NCI-H510A (cell line): Measurements from ENCODE around the gene EXOC5.

ENCODE experiments used
- DNase-seq: peaks from one replicate; lab custom pipeline; 2025; lab: John Stamatoyannopoulos, UW

EXOC5 gene, protein sequence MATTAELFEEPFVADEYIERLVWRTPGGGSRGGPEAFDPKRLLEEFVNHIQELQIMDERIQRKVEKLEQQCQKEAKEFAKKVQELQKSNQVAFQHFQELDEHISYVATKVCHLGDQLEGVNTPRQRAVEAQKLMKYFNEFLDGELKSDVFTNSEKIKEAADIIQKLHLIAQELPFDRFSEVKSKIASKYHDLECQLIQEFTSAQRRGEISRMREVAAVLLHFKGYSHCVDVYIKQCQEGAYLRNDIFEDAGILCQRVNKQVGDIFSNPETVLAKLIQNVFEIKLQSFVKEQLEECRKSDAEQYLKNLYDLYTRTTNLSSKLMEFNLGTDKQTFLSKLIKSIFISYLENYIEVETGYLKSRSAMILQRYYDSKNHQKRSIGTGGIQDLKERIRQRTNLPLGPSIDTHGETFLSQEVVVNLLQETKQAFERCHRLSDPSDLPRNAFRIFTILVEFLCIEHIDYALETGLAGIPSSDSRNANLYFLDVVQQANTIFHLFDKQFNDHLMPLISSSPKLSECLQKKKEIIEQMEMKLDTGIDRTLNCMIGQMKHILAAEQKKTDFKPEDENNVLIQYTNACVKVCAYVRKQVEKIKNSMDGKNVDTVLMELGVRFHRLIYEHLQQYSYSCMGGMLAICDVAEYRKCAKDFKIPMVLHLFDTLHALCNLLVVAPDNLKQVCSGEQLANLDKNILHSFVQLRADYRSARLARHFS

DNA sequence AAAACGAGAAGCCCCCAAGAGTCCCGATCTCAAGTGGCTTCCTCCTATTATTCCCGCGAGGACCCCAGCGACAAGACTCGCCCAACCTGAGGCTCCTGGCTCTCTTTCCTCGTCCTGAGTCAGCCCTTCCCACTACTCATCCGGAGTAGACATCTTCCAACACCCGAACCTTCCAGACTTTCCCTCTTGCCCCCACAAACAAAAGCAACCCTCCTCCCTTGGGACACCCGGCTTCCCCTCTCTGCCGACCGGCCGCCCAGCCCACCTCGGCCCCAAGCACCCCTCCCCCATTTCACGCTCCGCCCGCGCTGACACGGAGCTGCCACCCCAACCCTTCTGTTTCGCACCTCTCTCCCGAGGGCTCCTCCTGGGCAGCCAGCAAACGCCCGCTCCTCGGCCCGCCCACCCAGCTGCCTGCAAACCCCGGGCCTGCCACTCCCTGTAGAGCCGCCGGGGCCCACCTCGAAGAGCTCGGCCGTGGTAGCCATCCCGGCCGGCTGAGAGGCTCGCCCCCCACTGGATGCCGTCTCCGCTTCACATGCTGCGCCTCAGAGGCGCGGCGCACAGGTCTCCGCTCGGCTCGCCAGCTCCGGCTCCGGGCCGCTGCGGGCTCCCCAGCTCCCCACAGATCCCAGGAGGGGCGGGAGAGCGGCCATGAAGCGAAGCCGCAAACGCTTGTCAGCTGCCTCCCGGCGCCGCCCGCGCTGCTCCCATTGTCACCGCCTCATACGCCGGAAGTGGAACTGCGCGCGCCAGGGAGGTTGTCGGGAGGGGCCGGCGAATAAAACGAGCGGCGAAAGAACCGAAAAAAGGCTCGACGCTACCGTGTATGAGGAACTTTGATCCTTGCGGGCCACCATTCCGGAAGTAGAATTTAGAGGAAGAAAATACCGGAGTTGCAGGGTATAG is at the start of gene EXOC5, which contains the start of gene AP5M1:
Gene EXOC5, minus strand, starts transcription at position 745 of the 909 bp plus-strand sequence. Its CDS starts 257 bp downstream, at position 488.
Gene AP5M1, plus strand, starts transcription at position 811 of the 909 bp plus-strand sequence. CDS start 344 bp downstream, outside the sequence.
- peak; percentile 90 for DNase-seq

DNA sequence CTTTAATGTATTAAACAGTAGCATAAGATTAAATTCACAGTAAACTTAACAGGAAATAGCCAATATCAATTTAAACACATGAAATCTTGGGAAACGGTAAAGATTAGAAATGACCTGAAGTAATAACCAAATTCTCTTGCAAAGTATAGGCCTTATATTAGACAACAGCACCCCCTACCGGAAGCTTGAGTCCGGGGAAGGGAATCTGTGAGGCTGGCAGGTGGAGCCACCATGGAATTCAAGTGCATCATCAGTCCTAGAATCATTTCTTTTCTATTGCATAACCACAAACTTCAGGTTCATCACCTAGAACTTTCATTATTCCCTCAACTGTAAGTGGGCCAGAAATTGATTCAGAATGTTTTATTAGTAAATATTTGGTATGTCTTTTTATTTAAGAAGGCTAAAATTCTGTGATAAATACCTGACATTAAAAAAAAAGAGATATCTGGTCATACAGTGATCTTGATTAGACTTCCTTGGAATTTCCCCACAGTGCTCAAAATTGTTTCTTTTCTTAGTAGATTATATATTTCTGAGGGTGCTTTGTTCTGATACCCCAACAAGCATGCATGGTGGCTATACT is 48.6 kb upstream of the EXOC5 start:
- peak; percentile 53 for DNase-seq

DNA sequence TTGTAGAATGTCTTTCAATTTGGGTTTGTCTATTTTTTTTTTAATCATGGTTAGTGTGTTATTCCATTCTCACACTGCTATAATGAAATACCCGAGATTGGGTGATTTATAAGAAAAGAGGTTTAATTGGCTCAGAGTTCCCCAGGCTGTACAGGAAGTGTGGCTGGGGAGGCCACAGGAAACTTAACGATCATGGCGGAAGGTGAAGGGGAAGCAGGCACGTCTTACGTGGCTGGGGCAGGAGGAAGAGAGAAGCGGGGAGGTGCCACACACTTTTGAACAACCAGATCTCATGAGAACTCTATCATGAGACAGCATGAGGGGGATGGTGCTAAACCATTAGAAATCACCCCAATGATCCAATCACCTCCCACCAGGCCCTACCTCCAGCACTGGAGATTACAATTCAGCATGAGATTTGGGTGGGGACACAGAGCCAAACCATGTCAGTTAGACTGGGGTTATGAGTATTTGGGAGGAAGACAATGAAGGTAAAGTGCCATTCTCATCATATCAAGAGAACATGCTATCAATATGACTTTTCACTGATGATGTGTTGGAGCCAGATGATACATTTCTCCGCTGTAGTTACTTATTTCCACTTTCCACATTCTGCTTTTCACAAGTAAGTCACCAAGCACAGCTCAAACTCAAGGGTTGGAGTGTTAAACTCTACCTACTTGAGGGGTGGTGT is 45.8 kb upstream of the EXOC5 start:
- DNase-seq, result no peak

DNA sequence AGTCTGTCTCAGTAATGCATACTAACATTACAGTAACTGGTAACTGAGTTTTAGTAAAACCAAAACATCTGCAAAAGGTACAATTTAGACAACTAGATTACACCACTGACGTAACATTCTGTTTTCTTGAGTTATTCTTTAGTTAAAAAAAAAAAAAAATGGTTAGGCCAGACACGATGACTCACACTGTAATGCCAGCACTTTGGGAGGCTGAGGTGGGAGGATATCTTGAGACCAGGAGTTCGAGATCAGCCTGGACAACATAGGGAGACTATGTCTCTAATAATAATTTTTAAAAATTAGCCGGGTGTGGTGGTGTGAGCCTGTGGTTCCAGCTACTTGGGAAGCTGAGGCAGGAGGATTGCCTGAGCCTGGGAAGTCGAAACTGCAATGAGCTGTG is 34.2 kb upstream of the EXOC5 start:
- DNase-seq, result no peak

DNA sequence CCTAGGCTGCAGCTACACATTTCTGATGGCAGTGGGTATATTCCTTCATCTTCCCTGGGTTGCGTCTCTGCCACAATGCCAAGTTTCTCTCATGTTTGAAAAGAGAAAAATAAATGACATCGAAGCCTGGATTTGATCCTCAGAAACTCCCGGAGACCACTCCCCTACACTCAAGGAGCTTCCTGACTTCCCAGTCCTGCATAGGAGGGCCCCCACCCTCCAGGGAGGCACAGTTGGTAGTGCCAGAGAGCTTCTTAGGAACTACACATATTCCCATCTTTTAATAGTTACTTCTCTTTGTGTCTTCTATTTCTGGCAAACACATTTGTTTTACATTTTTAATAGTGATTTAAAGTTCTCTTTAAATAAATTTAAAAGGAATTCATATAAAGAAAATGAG is 30.8 kb upstream of the EXOC5 start:
- no peak for DNase-seq

DNA sequence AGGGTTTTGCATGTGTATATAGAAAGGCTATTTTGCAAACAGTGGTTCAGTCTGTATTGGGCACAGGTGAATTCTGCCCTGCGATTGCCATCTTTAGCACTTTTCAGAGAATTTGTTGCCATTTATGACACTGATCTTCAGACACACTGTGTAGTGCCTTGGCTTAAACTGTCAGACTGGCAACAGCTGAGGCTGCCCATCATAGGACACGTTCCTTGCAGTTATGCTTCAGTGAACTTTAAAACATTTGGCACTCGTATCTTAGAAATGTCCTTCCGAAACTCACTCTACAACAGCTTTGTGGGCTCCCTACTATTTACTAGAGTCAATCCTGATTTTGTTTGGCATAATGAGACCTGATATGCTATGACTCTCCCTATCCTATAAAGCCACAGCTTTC is 29.1 kb upstream of the EXOC5 start:
- no peak for DNase-seq

DNA sequence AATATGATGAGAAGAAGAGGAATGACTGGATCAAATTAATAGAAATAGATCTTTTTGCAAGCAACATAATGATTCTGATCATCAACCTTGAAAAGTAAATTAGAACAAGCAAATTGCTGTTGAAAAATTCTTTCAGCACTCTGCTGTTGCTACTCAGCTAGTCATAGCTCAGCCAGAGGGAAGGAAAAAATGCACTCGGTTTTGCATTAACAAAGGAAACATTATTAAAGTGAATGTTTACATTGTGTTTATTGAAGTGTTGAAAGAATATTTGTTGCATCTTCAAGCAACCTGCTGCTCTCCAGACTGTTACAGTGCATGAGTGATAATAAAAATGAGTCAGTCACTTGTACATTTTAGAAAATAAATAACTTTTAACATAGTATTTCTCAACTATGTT is 26.5 kb upstream of the EXOC5 start:
- no peak for DNase-seq

DNA sequence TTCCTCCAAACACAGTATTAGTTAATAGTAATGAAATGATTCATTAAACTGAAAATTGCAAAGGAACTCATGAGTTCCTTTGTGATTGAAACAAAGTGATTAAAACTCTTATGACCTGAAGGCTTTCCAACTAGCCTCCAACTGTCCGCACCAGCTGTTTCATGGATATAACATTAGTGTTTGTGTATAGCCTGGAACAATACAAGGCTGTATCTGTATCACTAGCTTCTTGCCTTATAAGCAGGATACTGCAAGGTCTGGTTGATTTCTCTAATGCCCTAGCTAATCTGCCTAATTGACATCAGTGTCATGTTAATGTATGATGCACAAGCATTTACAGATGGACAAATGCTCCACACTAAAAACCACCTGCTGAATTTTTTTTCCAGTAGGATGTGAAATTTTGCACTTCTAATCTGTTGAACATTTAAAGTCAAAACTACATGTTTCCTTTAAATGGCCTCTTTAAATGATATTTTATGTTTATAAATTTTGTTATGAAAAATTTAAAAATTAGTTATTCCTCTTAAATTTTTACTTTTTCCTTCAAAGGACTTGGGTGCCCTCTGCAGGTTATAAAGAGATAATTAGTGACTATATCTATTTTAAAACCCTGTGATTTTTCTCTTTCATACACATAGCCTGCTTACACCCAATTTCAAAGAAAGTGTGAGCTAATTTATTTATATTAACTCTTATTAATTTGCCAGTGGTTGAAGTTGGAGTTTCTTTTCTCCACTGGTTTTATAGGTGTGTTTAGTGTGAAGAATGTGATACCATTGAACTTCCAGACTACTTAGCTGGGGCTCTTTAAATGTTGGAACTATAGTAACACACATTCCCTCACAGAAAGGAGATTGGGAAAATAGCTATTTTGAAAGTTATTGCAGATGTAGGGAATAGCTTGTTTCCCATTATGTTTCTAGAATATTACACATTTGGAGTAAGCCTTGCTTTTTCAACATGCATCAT is 25.4 kb upstream of the EXOC5 start:
- DNase-seq, result no peak

DNA sequence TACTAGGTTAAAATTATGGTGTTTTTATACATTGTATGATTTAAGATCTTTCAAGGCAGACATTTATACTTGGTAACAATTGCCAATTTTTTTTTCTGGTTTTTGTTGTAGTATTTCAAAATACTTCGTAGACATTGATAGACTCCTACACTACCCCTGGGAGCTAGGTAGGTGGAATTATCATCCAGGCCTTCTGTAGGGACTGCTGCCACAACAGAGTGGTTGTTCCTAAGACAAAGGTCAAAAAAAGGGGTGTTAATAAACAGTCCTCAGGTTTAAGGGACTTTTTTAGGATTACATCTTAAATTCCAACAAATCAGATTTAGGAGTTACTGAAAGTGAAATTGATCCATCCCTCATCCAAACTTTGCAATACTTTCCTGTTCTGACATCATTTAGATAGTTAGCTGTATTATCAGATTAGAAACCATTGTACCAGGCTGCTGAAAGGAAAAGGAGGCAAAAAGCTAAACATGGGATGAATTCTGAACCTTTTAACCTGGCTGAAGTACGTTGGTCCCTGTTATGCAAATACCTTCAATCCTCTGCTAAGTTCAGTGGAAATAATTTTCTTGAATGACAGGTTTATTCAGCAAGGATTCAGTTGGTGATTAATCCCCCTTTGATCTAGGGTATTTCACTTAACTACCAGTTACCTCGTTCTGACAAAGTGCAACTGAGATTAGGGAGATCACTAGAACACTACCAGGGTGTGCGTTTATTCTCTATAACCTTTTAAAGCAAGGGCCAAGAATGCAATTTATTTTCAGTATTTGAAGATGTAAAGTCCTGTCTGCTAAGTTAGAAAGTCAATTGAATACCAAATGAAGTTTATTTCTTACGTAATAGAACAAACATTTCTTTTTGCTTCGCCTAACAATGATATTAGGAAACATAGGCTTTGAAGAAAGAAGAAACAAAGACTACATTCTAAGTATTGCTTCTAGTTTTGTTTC is 23.3 kb upstream of the EXOC5 start:
- no peak for DNase-seq

DNA sequence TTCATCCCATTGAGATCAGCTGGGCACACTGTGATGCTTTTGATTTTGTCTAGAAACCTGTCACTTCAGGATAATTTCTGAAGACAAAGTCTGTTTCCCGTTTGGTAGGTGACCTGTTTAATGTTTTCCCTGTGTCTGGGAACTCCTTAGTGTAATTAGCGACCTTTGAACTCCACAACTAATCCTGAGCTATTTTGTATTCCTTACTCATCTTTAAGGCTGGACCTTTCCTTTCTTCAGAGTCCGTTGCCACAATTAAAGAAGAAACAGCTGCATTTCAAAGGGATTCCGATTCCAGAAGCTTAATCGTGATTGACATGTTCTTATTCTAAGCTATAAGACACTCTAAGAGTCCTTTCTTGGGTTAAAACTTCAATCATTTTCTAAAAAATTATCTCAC is 22.0 kb upstream of the EXOC5 start:
- DNase-seq, result no peak

DNA sequence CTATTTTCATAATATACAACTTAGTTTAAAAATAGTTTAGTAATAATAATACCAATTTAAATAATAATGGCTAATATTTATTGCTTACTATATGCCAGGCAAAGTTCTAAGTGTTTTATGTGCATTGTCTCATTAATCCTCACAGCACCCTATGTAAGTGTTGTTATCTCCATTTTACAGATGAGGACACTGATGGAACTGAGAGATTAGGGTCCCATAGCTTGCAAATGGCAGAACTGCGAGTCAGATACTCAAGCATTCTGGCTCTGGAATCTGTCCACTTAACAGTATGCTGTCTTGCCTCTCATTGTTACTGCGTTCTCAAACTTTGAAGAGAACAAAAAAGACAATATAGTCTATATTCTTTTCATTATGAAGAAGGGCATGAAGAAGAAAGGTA is 19.0 kb upstream of the EXOC5 start:
- no peak for DNase-seq

DNA sequence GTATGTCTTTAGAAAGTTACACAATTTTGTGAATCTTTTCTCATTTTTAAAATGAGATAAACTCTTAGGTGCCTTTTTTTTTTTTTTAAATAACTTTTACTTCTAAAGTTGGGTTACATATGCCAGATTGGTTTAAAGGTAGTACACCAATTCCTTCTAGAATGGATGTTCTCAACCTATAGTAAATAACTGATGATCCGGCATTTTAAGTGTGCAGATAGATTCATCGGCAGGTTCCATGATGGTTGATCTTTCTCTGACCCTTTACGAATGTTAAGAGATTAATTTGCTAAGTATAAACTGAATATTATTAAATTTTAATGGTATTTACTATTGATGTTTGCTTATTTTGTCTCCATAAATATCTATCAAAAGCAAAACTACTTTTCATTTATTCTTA is 8.4 kb upstream of the EXOC5 start:
- no peak for DNase-seq

DNA sequence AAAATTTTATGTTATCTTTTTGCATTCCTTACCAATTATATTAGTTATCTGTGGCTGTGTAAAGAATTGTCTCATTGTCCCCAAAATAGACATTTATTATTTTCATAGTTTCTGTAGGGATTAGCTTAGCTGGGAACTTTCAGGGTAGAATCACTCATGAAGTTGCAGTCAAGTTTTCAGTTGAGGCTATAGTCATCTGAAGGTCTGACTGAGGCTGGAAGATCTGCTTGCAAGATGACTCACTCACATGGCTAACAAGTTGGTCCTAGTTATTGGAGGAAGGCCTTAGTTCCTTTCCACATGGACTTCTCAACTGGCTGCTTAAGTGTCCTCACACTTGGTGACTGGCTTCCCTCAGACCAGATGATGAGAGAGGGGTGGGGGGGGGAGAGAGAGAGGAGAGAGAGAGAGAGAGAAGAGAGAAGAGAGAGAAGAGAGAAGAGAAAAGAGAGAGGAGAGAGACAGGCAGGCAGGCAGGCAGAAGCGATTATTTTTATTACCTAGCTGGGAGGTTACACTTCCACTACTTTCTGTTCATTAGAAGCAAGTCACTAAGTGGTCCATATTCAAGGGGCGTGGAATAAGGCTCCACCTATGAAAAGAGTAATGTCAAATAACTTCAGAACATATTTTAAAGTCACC is 6.4 kb upstream of the EXOC5 start:
- no peak for DNase-seq

DNA sequence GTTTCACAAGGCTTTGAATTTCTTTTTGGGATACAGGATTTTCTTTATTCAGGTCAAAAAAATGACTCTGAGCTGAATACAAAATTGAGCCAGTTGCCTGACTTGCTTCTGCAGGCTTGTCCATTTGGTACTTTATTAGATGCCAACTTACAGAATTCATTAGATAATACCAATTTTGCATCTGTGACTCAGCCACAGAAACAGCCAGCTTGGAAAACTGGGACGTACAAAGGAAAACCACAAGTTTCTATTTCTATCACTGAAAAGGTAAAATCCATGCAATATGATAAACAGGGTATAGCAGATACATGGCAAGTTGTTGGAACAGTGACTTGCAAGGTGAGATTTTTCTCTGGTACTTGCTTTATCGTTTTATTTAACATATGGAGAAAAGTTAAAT is 5.8 kb upstream of the EXOC5 start:
- no peak for DNase-seq

DNA sequence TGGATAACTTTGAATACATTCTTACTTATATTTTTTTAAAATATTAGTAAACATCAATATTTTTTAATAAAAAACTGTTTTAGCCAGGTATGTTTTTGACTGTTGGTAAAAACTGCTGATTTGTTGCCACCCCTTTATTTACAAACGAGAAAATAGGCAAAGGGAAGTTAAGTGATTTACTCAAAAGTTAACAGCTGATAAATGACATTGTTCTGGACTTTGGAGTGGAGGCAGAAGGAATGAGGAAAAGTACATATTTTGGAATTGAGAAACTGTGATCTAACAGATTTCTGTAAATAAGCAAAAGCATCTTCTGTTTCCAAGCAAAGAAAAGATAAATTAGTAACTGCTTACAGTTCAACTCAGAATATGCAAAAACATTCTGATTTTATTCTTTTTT is 4.5 kb upstream of the EXOC5 start:
- DNase-seq, result no peak

DNA sequence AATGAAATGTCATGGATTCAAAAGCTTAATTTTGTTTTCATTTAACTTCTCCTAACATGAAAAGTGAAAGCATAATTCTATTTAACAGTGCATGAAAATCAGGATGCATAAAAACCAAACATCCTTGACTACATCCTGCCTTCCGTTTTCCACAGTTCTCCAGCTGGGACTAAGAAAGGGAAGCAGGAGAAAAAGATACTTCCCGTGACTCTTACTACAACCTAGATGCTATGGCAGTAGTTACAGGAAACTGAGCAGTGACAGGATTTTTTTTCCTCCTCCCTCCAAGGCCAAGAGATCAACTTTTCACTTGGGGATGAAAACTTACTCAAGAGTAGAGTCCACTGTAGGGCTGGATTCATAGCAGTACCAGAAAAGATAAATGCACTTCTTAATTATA is 2.6 kb downstream of the EXOC5 start:
- DNase-seq, result no peak

DNA sequence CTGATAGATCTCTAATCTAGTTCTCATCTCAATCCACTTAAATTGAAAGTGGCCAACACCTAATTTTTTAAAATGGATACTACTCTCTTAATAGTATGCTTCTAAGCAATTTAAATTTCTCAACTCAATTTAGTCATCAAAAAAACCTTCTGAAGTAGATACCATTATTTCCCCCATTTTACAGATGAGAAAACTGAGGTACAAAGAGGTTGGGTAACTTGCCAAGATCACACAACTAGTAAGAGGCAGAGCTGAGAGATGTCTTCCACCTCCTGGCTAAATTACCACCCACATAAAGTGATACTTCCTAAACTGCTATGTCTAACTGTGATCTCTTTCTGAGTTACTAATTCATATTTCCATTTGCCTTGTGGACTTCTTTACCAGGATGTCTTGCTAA is 6.6 kb downstream of the EXOC5 start:
- no peak for DNase-seq

DNA sequence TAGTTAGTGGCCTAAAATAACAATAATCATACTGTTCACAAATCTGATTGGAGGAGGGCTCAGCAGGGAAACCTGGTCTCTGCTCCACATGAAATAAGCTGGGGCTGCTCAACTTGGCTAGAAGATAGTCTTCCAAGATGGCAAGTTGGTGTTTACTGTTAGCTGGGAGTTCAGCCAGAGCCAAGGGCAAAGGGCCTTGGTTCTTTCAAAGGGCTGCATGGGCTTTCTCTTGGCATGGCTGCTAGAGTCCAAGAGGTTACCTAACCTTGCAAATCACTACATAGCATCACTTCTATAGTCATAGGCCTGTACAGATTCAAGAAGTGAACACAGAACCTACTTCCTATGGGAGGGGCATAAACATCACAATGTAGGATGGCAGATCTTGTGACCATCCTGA is 7.1 kb downstream of the EXOC5 start:
- DNase-seq, result no peak

DNA sequence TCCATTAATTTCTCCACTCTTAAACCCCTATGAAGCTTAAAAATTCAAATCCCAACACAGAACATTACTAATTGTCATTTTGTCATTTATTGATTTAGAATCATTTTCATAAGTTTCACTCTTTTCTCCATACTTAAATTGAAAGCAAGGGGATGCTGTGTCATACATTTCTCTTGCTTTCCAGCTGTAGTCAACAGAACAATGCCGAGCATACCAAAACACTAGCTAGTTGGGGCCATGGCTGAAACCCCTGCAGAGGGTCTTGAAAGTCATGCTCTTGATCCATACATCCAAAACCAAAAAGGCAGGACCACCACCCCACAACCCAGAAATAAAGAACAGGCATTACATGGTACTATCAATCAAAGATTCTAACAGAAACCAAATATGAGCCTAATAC is 9.0 kb downstream of the EXOC5 start:
- no peak for DNase-seq
